Loucy (cell line): ENCODE results near the gene PLAC9.

Experiments
- H2AFZ ChIP-seq: fragments of 200-600 bp; sonication (generic); 2 replicates; pipeline ENCODE4 v1.6.0; 2016; ENCODE audit warnings: antibody characterized with exemption, mild to moderate bottlenecking, low read length, moderate library complexity
- H3F3A ChIP-seq: fragments of 200-600 bp; 2 replicates; pipeline ENCODE4 v1.6.0; 2016; ENCODE audit warnings: antibody characterized with exemption, low read depth, mild to moderate bottlenecking
- H3K27me3 ChIP-seq: fragments of 200-600 bp; sonication (generic); 2 replicates; pipeline ENCODE4 v1.6.1; 2014; ENCODE audit warnings: low read length, mild to moderate bottlenecking; ENCODE audit not compliant: insufficient read depth, poor library complexity, severe bottlenecking
- H3K36me3 ChIP-seq: fragments of 200-600 bp; sonication (generic); 2 replicates; pipeline ENCODE4 v1.6.1; 2016; ENCODE audit warnings: low read length; ENCODE audit not compliant: insufficient read depth
- H3K4me1 ChIP-seq: fragments of 200-600 bp; sonication (generic); 2 replicates; pipeline ENCODE4 v1.5.1; 2014; ENCODE audit warnings: low read length, mild to moderate bottlenecking; ENCODE audit not compliant: insufficient read depth, poor library complexity, severe bottlenecking
- H3K4me2 ChIP-seq: fragments of 200-600 bp; sonication (generic); 2 replicates; pipeline ENCODE4 v1.6.0; 2014; ENCODE audit warnings: antibody characterized with exemption, low read length, low read depth, mild to moderate bottlenecking; ENCODE audit not compliant: poor library complexity, severe bottlenecking
- H3K4me3 ChIP-seq: fragments of 200-600 bp; sonication (generic); 2 replicates; pipeline ENCODE4 v1.5.1; 2014; ENCODE audit warnings: low read length, mild to moderate bottlenecking, mixed read lengths; ENCODE audit not compliant: poor library complexity, severe bottlenecking
- H3K79me2 ChIP-seq: fragments of 200-600 bp; sonication (generic); 2 replicates; pipeline ENCODE4 v1.6.1; 2014; ENCODE audit warnings: low read length; ENCODE audit not compliant: insufficient read depth
- H3K9ac ChIP-seq: fragments of 200-600 bp; sonication (generic); 2 replicates; pipeline ENCODE4 v1.6.0; 2014; ENCODE audit warnings: mild to moderate bottlenecking, low read depth, low read length, moderate library complexity; ENCODE audit not compliant: poor library complexity, severe bottlenecking
- H3K9me2 ChIP-seq: fragments of 200-600 bp; sonication (generic); replicated peaks from 2 replicates; pipeline ENCODE4 v1.6.1; 2016; ENCODE audit warnings: low read depth, low read length, mixed read lengths
- H3K9me3 ChIP-seq: fragments of 200-600 bp; sonication (generic); 2 replicates; pipeline ENCODE4 v1.6.1; 2014; ENCODE audit warnings: mild to moderate bottlenecking, antibody characterized with exemption, low read length, low read depth; ENCODE audit not compliant: insufficient read depth
- H4K20me1 ChIP-seq: fragments of 200-600 bp; sonication (generic); 2 replicates; pipeline ENCODE4 v1.6.0; 2014; ENCODE audit warnings: antibody characterized with exemption, low read length, mild to moderate bottlenecking; ENCODE audit not compliant: insufficient read depth, poor library complexity, severe bottlenecking
- EZH2phosphoT487 ChIP-seq: fragments of 200-600 bp; IDR thresholded peaks from 2 replicates; pipeline ENCODE4 v1.6.1; 2018; ENCODE audit warnings: antibody characterized with exemption, mild to moderate bottlenecking, moderate library complexity, borderline replicate concordance
- TF ChIP-seq, protein P1 (sequence below): fragments of 200-600 bp; sonication (generic); conservative IDR thresholded peaks from 2 replicates; pipeline ENCODE4 v1.5.1; 2014; ENCODE audit warnings: mild to moderate bottlenecking, antibody characterized with exemption, low read length

The PLAC9 gene

GRCh38 chr10:80183436-80183835 lies 50.9 kb downstream of the PLAC9 start:
- no peaks in the 10 kb centered on the region for H3K27me3 ChIP-seq
- no peak overlapping the region for H3K4me2 ChIP-seq
- TF ChIP-seq, protein P1, sequence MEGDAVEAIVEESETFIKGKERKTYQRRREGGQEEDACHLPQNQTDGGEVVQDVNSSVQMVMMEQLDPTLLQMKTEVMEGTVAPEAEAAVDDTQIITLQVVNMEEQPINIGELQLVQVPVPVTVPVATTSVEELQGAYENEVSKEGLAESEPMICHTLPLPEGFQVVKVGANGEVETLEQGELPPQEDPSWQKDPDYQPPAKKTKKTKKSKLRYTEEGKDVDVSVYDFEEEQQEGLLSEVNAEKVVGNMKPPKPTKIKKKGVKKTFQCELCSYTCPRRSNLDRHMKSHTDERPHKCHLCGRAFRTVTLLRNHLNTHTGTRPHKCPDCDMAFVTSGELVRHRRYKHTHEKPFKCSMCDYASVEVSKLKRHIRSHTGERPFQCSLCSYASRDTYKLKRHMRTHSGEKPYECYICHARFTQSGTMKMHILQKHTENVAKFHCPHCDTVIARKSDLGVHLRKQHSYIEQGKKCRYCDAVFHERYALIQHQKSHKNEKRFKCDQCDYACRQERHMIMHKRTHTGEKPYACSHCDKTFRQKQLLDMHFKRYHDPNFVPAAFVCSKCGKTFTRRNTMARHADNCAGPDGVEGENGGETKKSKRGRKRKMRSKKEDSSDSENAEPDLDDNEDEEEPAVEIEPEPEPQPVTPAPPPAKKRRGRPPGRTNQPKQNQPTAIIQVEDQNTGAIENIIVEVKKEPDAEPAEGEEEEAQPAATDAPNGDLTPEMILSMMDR, result no peak
- no peak for TF ChIP-seq EZH2phosphoT487
- H3K9ac ChIP-seq, result no peak overlapping the region
- peaks cover 21% of the 10 kb centered on the region for H3K4me1 ChIP-seq
- no peak overlapping the region for H2AFZ ChIP-seq
- no peaks in the 10 kb centered on the region for H4K20me1 ChIP-seq
- H3F3A ChIP-seq, result no peaks in the 10 kb centered on the region
- no peak overlapping the region for H3K4me3 ChIP-seq
- peaks cover 83% of the 10 kb centered on the region for H3K79me2 ChIP-seq
- no peaks in the 10 kb centered on the region for H3K9me3 ChIP-seq
- peaks cover 11% of the 10 kb centered on the region; the same call in 1 of the 2 replicates for H3K36me3 ChIP-seq
- H3K9me2 ChIP-seq, result no peaks in the 10 kb centered on the region

GRCh38 chr10:80184291-80184690 lies 51.8 kb downstream of the PLAC9 start:
- no peak overlapping the region for H3K4me2 ChIP-seq
- no peak overlapping the region for H2AFZ ChIP-seq
- no peaks in the 10 kb centered on the region for H3K9me3 ChIP-seq
- H4K20me1 ChIP-seq, result no peaks in the 10 kb centered on the region
- H3K9me2 ChIP-seq, result no peaks in the 10 kb centered on the region
- H3K36me3 ChIP-seq, result peaks cover 11% of the 10 kb centered on the region; the same call in 1 of the 2 replicates
- H3K4me1 ChIP-seq, result peaks cover 29% of the 10 kb centered on the region
- H3K79me2 ChIP-seq, result peaks cover 84% of the 10 kb centered on the region
- no peak overlapping the region for H3K4me3 ChIP-seq
- H3K27me3 ChIP-seq, result no peaks in the 10 kb centered on the region
- H3K9ac ChIP-seq, result no peak overlapping the region
- no peaks in the 10 kb centered on the region for H3F3A ChIP-seq
- no peak for TF ChIP-seq EZH2phosphoT487
- TF ChIP-seq, protein P1, result no peak

DNA sequence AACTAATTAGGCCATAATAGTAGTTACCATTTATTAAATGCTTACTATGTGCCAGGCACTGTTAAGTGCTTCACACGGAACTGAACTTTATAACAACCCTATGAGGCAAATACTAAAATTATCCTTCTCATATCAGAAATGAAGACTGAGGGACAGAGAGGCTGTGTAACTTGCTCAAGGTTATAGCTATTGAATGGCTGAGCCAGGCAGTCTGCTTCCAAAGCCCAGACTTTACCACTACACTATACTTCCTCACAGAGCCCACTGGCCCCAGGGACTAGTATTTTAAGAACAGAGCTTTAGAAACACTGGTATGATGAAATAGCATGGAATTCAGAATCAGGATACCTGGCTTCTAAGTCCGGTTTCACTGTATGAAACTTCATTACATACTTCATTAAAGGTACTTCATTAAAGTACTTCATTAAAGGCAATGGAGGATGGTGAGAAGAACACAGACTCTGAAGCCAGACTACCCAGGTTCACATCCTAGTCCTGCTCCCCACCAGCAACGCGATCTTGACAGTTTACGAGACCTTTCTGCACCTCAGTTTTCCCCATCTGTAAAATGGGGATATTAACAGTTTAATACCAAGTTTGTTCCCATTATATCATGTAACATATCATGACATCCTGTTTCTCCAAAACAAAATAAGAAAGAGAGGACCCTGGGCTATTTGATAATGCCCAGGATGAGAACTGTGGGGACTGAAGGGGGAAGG lies 53.2 kb downstream of the PLAC9 start:
- Histone ChIP-seq H3K79me2 (peaks cover 80% of the 10 kb centered on the region), H4K20me1 (no peaks in the 10 kb centered on the region)

More for the DNA sequence above, 53.2 kb downstream of the PLAC9 start:
- H3K4me2 ChIP-seq, result peak overlapping the region; percentile 70
- H3K9ac ChIP-seq, result no peak overlapping the region
- no peak overlapping the region for H3K4me3 ChIP-seq
- H3K27me3 ChIP-seq, result no peaks in the 10 kb centered on the region
- H3K9me3 ChIP-seq, result no peaks in the 10 kb centered on the region
- TF ChIP-seq, protein P1, result no peak
- TF ChIP-seq EZH2phosphoT487, result no peak
- no peaks in the 10 kb centered on the region; the same call in 1 of the 2 replicates for H3K36me3 ChIP-seq
- no peaks in the 10 kb centered on the region for H3K9me2 ChIP-seq
- no peaks in the 10 kb centered on the region for H3F3A ChIP-seq
- H3K4me1 ChIP-seq, result peaks cover 38% of the 10 kb centered on the region
- H2AFZ ChIP-seq, result no peak overlapping the region
